ENCODE measurements around the gene EXOSC7.
A peak's percentile ranks its signal among the peaks of the same experiment; 100 is the strongest.

EXOSC7 gene

GRCh38 chr3:45001738-45002137, 25.7 kb downstream of the EXOSC7 start:
- H3K4me1 ChIP-seq (ENCODE audit: control insufficient read depth in 5 of 5, insufficient read depth in 5 of 5, low read length in 5 of 5), result peaks cover 4 to 27% (median 25%) of the 10 kb centered on the region in 5 donors
- no peaks in the 10 kb centered on the region for H3K27me3 ChIP-seq (ENCODE audit: control insufficient read depth in 5 of 5, insufficient read depth in 4 of 5, low read length in 5 of 5)
- peaks cover 0 to 3% (median 0%) of the 10 kb centered on the region in 5 donors for H3K9me3 ChIP-seq (ENCODE audit: control insufficient read depth in 5 of 5, low read length in 5 of 5)
- H3K9ac ChIP-seq (ENCODE audit: low read length in 5 of 5), result no peak overlapping the region
- peak overlapping the region; percentile 10 for H3K27ac ChIP-seq (ENCODE audit: low read depth, low read length)
- H3K4me3 ChIP-seq (ENCODE audit: low read depth in 1 of 5, low read length in 5 of 5), result no peak overlapping the region
- H3K36me3 ChIP-seq (ENCODE audit: control insufficient read depth in 5 of 5, insufficient read depth in 5 of 5, low read length in 5 of 5), result peaks cover 18 to 52% (median 34%) of the 10 kb centered on the region in 5 donors

- H3K36me3 ChIP-seq (ENCODE audit: control insufficient read depth in 5 of 5, insufficient read depth in 5 of 5, low read length in 5 of 5), result peaks cover 15 to 55% (median 36%) of the 10 kb centered on the region in 5 donors
These were observed 26.2 kb downstream of the EXOSC7 start for GRCh38 chr3:45002139-45002660.

GRCh38 chr3:45002720-45003119, 26.7 kb downstream of the EXOSC7 start:
- Histone ChIP-seq H3K4me3 (ENCODE audit: low read depth in 1 of 5, low read length in 5 of 5) (no peak overlapping the region), H3K9me3 (ENCODE audit: control insufficient read depth in 5 of 5, low read length in 5 of 5) (peaks cover 0 to 3% (median 0%) of the 10 kb centered on the region in 5 donors), H3K36me3 (ENCODE audit: control insufficient read depth in 5 of 5, insufficient read depth in 5 of 5, low read length in 5 of 5) (peaks cover 15 to 56% (median 37%) of the 10 kb centered on the region in 5 donors), H3K27me3 (ENCODE audit: control insufficient read depth in 5 of 5, insufficient read depth in 4 of 5, low read length in 5 of 5) (no peaks in the 10 kb centered on the region), H3K9ac (ENCODE audit: low read length in 5 of 5) (peak overlapping the region in 1 of 5 donors; percentile 30), H3K27ac (ENCODE audit: low read depth, low read length) (peak overlapping the region; percentile 55), H3K4me1 (ENCODE audit: control insufficient read depth in 5 of 5, insufficient read depth in 5 of 5, low read length in 5 of 5) (peaks cover 4 to 24% (median 23%) of the 10 kb centered on the region in 5 donors)

More at GRCh38 chr3:45002139-45002660, 26.2 kb downstream of the EXOSC7 start:
- no peak overlapping the region for H3K4me3 ChIP-seq (ENCODE audit: low read depth in 1 of 5, low read length in 5 of 5)
- no peak overlapping the region for H3K9ac ChIP-seq (ENCODE audit: low read length in 5 of 5)
- H3K27me3 ChIP-seq (ENCODE audit: control insufficient read depth in 5 of 5, insufficient read depth in 4 of 5, low read length in 5 of 5), result no peaks in the 10 kb centered on the region
- peaks cover 0 to 3% (median 0%) of the 10 kb centered on the region in 5 donors for H3K9me3 ChIP-seq (ENCODE audit: control insufficient read depth in 5 of 5, low read length in 5 of 5)
- H3K4me1 ChIP-seq (ENCODE audit: control insufficient read depth in 5 of 5, insufficient read depth in 5 of 5, low read length in 5 of 5), result peaks cover 4 to 24% (median 23%) of the 10 kb centered on the region in 5 donors
- peak overlapping the region; percentile 55 for H3K27ac ChIP-seq (ENCODE audit: low read depth, low read length)

GRCh38 chr3:45003406-45003805, 27.4 kb downstream of the EXOSC7 start:
- H3K36me3 ChIP-seq (ENCODE audit: control insufficient read depth in 5 of 5, insufficient read depth in 5 of 5, low read length in 5 of 5), result peaks cover 15 to 57% (median 35%) of the 10 kb centered on the region in 5 donors
- peaks cover 4 to 24% (median 23%) of the 10 kb centered on the region in 5 donors for H3K4me1 ChIP-seq (ENCODE audit: control insufficient read depth in 5 of 5, insufficient read depth in 5 of 5, low read length in 5 of 5)
- no peaks in the 10 kb centered on the region for H3K27me3 ChIP-seq (ENCODE audit: control insufficient read depth in 5 of 5, insufficient read depth in 4 of 5, low read length in 5 of 5)
- no peak overlapping the region for H3K9ac ChIP-seq (ENCODE audit: low read length in 5 of 5)
- peak overlapping the region; percentile 55 for H3K27ac ChIP-seq (ENCODE audit: low read depth, low read length)
- H3K4me3 ChIP-seq (ENCODE audit: low read depth in 1 of 5, low read length in 5 of 5), result no peak overlapping the region
- H3K9me3 ChIP-seq (ENCODE audit: control insufficient read depth in 5 of 5, low read length in 5 of 5), result peaks cover 0 to 3% (median 0%) of the 10 kb centered on the region in 5 donors

GRCh38 chr3:45003859-45004258, 27.8 kb downstream of the EXOSC7 start:
- Histone ChIP-seq H3K27ac (ENCODE audit: low read depth, low read length) (no peak overlapping the region), H3K4me1 (ENCODE audit: control insufficient read depth in 5 of 5, insufficient read depth in 5 of 5, low read length in 5 of 5) (peaks cover 4 to 24% (median 23%) of the 10 kb centered on the region in 5 donors), H3K36me3 (ENCODE audit: control insufficient read depth in 5 of 5, insufficient read depth in 5 of 5, low read length in 5 of 5) (peaks cover 15 to 56% (median 32%) of the 10 kb centered on the region in 5 donors), H3K9ac (ENCODE audit: low read length in 5 of 5) (no peak overlapping the region), H3K27me3 (ENCODE audit: control insufficient read depth in 5 of 5, insufficient read depth in 4 of 5, low read length in 5 of 5) (no peaks in the 10 kb centered on the region), H3K9me3 (ENCODE audit: control insufficient read depth in 5 of 5, low read length in 5 of 5) (peaks cover 0 to 3% (median 0%) of the 10 kb centered on the region in 5 donors), H3K4me3 (ENCODE audit: low read depth in 1 of 5, low read length in 5 of 5) (peak overlapping the region in 1 of 5 donors; percentile 23)

- Histone ChIP-seq H3K27me3 (ENCODE audit: control insufficient read depth in 5 of 5, insufficient read depth in 4 of 5, low read length in 5 of 5) (no peaks in the 10 kb centered on the region), H3K9ac (ENCODE audit: low read length in 5 of 5) (no peak overlapping the region), H3K4me1 (ENCODE audit: control insufficient read depth in 5 of 5, insufficient read depth in 5 of 5, low read length in 5 of 5) (peaks cover 11 to 39% (median 37%) of the 10 kb centered on the region in 5 donors), H3K9me3 (ENCODE audit: control insufficient read depth in 5 of 5, low read length in 5 of 5) (peaks cover 0 to 3% (median 0%) of the 10 kb centered on the region in 5 donors), H3K27ac (ENCODE audit: low read depth, low read length) (no peak overlapping the region), H3K36me3 (ENCODE audit: control insufficient read depth in 5 of 5, insufficient read depth in 5 of 5, low read length in 5 of 5) (peaks cover 3 to 37% (median 18%) of the 10 kb centered on the region in 5 donors), H3K4me3 (ENCODE audit: low read depth in 1 of 5, low read length in 5 of 5) (no peak overlapping the region)
These were observed 31.0 kb downstream of the EXOSC7 start for GRCh38 chr3:45007091-45007490.

GRCh38 chr3:45008117-45008516, 32.1 kb downstream of the EXOSC7 start:
- H3K27ac ChIP-seq (ENCODE audit: low read depth, low read length), result no peak overlapping the region
- H3K9ac ChIP-seq (ENCODE audit: low read length in 5 of 5), result no peak overlapping the region
- H3K4me3 ChIP-seq (ENCODE audit: low read depth in 1 of 5, low read length in 5 of 5), result no peak overlapping the region
- peaks cover 0 to 34% (median 18%) of the 10 kb centered on the region in 5 donors for H3K36me3 ChIP-seq (ENCODE audit: control insufficient read depth in 5 of 5, insufficient read depth in 5 of 5, low read length in 5 of 5)
- H3K27me3 ChIP-seq (ENCODE audit: control insufficient read depth in 5 of 5, insufficient read depth in 4 of 5, low read length in 5 of 5), result no peaks in the 10 kb centered on the region
- H3K4me1 ChIP-seq (ENCODE audit: control insufficient read depth in 5 of 5, insufficient read depth in 5 of 5, low read length in 5 of 5), result peaks cover 16 to 39% (median 37%) of the 10 kb centered on the region in 5 donors
- H3K9me3 ChIP-seq (ENCODE audit: control insufficient read depth in 5 of 5, low read length in 5 of 5), result peaks cover 0 to 3% (median 0%) of the 10 kb centered on the region in 5 donors

GRCh38 chr3:45009868-45010267, 33.8 kb downstream of the EXOSC7 start:
- Histone ChIP-seq H3K9ac (ENCODE audit: low read length in 5 of 5) (no peak overlapping the region), H3K4me3 (ENCODE audit: low read depth in 1 of 5, low read length in 5 of 5) (no peak overlapping the region), H3K27ac (ENCODE audit: low read depth, low read length) (no peak overlapping the region), H3K4me1 (ENCODE audit: control insufficient read depth in 5 of 5, insufficient read depth in 5 of 5, low read length in 5 of 5) (peaks cover 14 to 36% (median 30%) of the 10 kb centered on the region in 5 donors), H3K9me3 (ENCODE audit: control insufficient read depth in 5 of 5, low read length in 5 of 5) (peaks cover 0 to 3% (median 0%) of the 10 kb centered on the region in 5 donors), H3K27me3 (ENCODE audit: control insufficient read depth in 5 of 5, insufficient read depth in 4 of 5, low read length in 5 of 5) (no peaks in the 10 kb centered on the region), H3K36me3 (ENCODE audit: control insufficient read depth in 5 of 5, insufficient read depth in 5 of 5, low read length in 5 of 5) (peaks cover 0 to 30% (median 18%) of the 10 kb centered on the region in 5 donors)

GRCh38 chr3:45010811-45011333, 34.8 kb downstream of the EXOSC7 start:
- Histone ChIP-seq H3K27ac (ENCODE audit: low read depth, low read length) (peak overlapping the region; percentile 80), H3K27me3 (ENCODE audit: control insufficient read depth in 5 of 5, insufficient read depth in 4 of 5, low read length in 5 of 5) (no peaks in the 10 kb centered on the region), H3K9me3 (ENCODE audit: control insufficient read depth in 5 of 5, low read length in 5 of 5) (no peaks in the 10 kb centered on the region), H3K4me3 (ENCODE audit: low read depth in 1 of 5, low read length in 5 of 5) (no peak overlapping the region), H3K9ac (ENCODE audit: low read length in 5 of 5) (peak overlapping the region in 3 of 5 donors; percentile 13 to 53 (median 36)), H3K36me3 (ENCODE audit: control insufficient read depth in 5 of 5, insufficient read depth in 5 of 5, low read length in 5 of 5) (peaks cover 0 to 23% (median 11%) of the 10 kb centered on the region in 5 donors), H3K4me1 (ENCODE audit: control insufficient read depth in 5 of 5, insufficient read depth in 5 of 5, low read length in 5 of 5) (peaks cover 14 to 36% (median 30%) of the 10 kb centered on the region in 5 donors)
